GM23338 (cell line): ENCODE measurements around the gene S1PR1. TPM values are rescaled to one million over a fixed set of nuclear protein-coding genes. Genes with fewer than 3 reads are reported as not detected.

Experiments
- ATAC-seq: fragments of 200-7000 bp; cut with Tn5 transposase; 3 replicates; pipeline ENCODE4 v1.9.1; 2020
- DNase-seq: peaks from one replicate; pipeline ENCODE4 v3.0.0-alpha.2; 2015; ENCODE audit warnings: low spot score
- H2AFZ ChIP-seq: fragments of 200-600 bp; sonication (generic); 2 replicates; pipeline ENCODE4 v1.8.0; 2016; ENCODE audit warnings: antibody characterized with exemption, mild to moderate bottlenecking, moderate library complexity
- H3F3A ChIP-seq: fragments of 200-600 bp; sonication (generic); replicated peaks from 2 replicates; pipeline ENCODE4 v1.8.0; 2017; ENCODE audit warnings: antibody characterized with exemption, mixed run types, low read depth
- H3K27ac ChIP-seq: fragments of 200-600 bp; sonication (generic); 2 replicates; pipeline ENCODE4 v1.6.1; 2016; ENCODE audit warnings: low read depth
- H3K27me3 ChIP-seq: fragments of 200-600 bp; sonication (generic); 2 replicates; pipeline ENCODE4 v1.8.0; 2016; ENCODE audit warnings: mild to moderate bottlenecking, mixed run types, moderate library complexity; ENCODE audit not compliant: insufficient read depth
- H3K36me3 ChIP-seq: fragments of 200-600 bp; sonication (generic); 2 replicates; pipeline ENCODE4 v1.8.0; 2016; ENCODE audit warnings: mild to moderate bottlenecking; ENCODE audit not compliant: insufficient read depth
- H3K4me1 ChIP-seq: fragments of 200-600 bp; sonication (generic); 2 replicates; pipeline ENCODE4 v1.8.0; 2016; ENCODE audit warnings: mild to moderate bottlenecking, moderate library complexity; ENCODE audit not compliant: insufficient read depth
- H3K4me2 ChIP-seq: fragments of 200-600 bp; sonication (generic); 2 replicates; pipeline ENCODE4 v1.7.1; 2017; ENCODE audit warnings: mixed run types
- H3K4me3 ChIP-seq: fragments of 200-600 bp; sonication (generic); 2 replicates; pipeline ENCODE4 v1.6.1; 2016; ENCODE audit warnings: mixed run types
- H3K79me2 ChIP-seq: fragments of 200-600 bp; sonication (generic); replicated peaks from 2 replicates; pipeline ENCODE4 v1.8.0; 2017; ENCODE audit warnings: mild to moderate bottlenecking; ENCODE audit not compliant: insufficient read depth
- H3K9me2 ChIP-seq: fragments of 200-600 bp; sonication (generic); 2 replicates; pipeline ENCODE4 v1.8.0; 2017; ENCODE audit not compliant: insufficient read depth
- H4K20me1 ChIP-seq: fragments of 200-600 bp; sonication (generic); replicated peaks from 2 replicates; pipeline ENCODE4 v1.8.0; 2017; ENCODE audit warnings: mild to moderate bottlenecking; ENCODE audit not compliant: insufficient read depth
- H3K27ac Mint-ChIP-seq: 2 replicates; pipeline ENCODE4 v1.8.0; 2020; ENCODE audit warnings: inconsistent platforms, mild to moderate bottlenecking, moderate library complexity, mixed read lengths
- H3K27me3 Mint-ChIP-seq: 3 replicates; pipeline ENCODE4 v1.8.0; 2022; ENCODE audit warnings: low read depth, mild to moderate bottlenecking, moderate library complexity, mixed read lengths, inconsistent platforms; ENCODE audit not compliant: insufficient read depth, poor library complexity
- H3K36me3 Mint-ChIP-seq: 3 replicates; pipeline ENCODE4 v1.8.0; 2021; ENCODE audit warnings: low read depth, mild to moderate bottlenecking, inconsistent platforms, moderate library complexity, mixed read lengths
- H3K4me1 Mint-ChIP-seq: 3 replicates; pipeline ENCODE4 v1.8.0; 2020; ENCODE audit warnings: mild to moderate bottlenecking, inconsistent platforms, mixed read lengths
- H3K4me3 Mint-ChIP-seq: 3 replicates; pipeline ENCODE4 v1.8.0; 2021; ENCODE audit warnings: moderate library complexity, mild to moderate bottlenecking, inconsistent platforms, mixed read lengths
- H3K9me3 Mint-ChIP-seq: 3 replicates; pipeline ENCODE4 v1.8.0; 2020; ENCODE audit warnings: moderate library complexity, mild to moderate bottlenecking, inconsistent platforms, mixed read lengths
- CREB1 ChIP-seq: fragments of 250-450 bp; sonication (Bioruptor Pico); IDR thresholded peaks from 2 replicates; pipeline ENCODE4 v1.5.0; 2020; ENCODE audit warnings: low read depth, mild to moderate bottlenecking, moderate library complexity
- CTCF ChIP-seq, 2 experiments: fragments of 200-600 bp in 1 of 2; sonication (generic) in 1 of 2; conservative IDR thresholded peaks; 2 replicates each; pipeline versions ENCODE4 v1.5.1 to v1.6.1; 2016 to 2017; ENCODE audit warnings: antibody characterized with exemption in 2 of 2, low read depth in 2 of 2, mild to moderate bottlenecking in 2 of 2, moderate library complexity in 1 of 2
- ETS1 ChIP-seq: IDR thresholded peaks from 2 replicates; pipeline ENCODE4 v1.6.1; 2016; ENCODE audit warnings: antibody characterized with exemption
- EZH2 ChIP-seq: fragments of 200-600 bp; sonication (generic); IDR thresholded peaks from one replicate; pipeline ENCODE4 v1.8.0; 2017; ENCODE audit warnings: antibody characterized with exemption, mild to moderate bottlenecking, low read depth; ENCODE audit not compliant: unreplicated experiment
- EZH2phosphoT487 ChIP-seq: fragments of 200-600 bp; sonication (generic); IDR thresholded peaks from one replicate; pipeline ENCODE4 v1.8.1; 2018; ENCODE audit warnings: antibody characterized with exemption; ENCODE audit not compliant: unreplicated experiment
- JUNB ChIP-seq: IDR thresholded peaks from one replicate; pipeline ENCODE4 v1.6.1; 2016; ENCODE audit warnings: antibody characterized with exemption; ENCODE audit not compliant: unreplicated experiment
- NANOG ChIP-seq: IDR thresholded peaks from 2 replicates; pipeline ENCODE4 v1.6.1; 2016; ENCODE audit warnings: antibody characterized with exemption, borderline replicate concordance
- POLR2AphosphoS5 ChIP-seq: IDR thresholded peaks from 2 replicates; pipeline ENCODE4 v1.6.1; 2016; ENCODE audit warnings: antibody characterized with exemption, low read depth
- REST ChIP-seq: IDR thresholded peaks from one replicate; pipeline ENCODE4 v1.6.1; 2018; ENCODE audit warnings: antibody characterized with exemption; ENCODE audit not compliant: unreplicated experiment
- STAT1 ChIP-seq: IDR thresholded peaks from one replicate; pipeline ENCODE4 v1.6.1; 2016; ENCODE audit warnings: antibody characterized with exemption; ENCODE audit not compliant: unreplicated experiment
- ZNF114 ChIP-seq: fragments of 250-450 bp; sonication (Bioruptor Pico); IDR thresholded peaks from 2 replicates; pipeline ENCODE4 v1.5.0; 2020; ENCODE audit warnings: mild to moderate bottlenecking, moderate library complexity
- ZNF331 ChIP-seq: fragments of 250-450 bp; sonication (Bioruptor Pico); IDR thresholded peaks from 2 replicates; pipeline ENCODE4 v1.5.0; 2020; ENCODE audit warnings: low read depth, mild to moderate bottlenecking, moderate library complexity
- polyA plus RNA-seq: library from polyadenylated mRNA; unstranded; fragments of >200 nt; fragmentation: Nextera tagmentation; extraction: Ambion mirVana; gene quantifications from 2 replicates; pipeline ENCODE4 v1.2.1, GENCODE V29; 2016
- total RNA-seq: library from RNA; depleted of rRNA; stranded (reverse); fragments of >200 nt; shearing (Covaris generic); gene quantifications from 2 replicates; pipeline ENCODE4 v1.2.3, GENCODE V29; 2014
- TF ChIP-seq, protein P1 (sequence below): fragments of 250-450 bp; sonication (Bioruptor Pico); IDR thresholded peaks from 2 replicates; pipeline ENCODE4 v1.5.0; 2020; ENCODE audit warnings: mild to moderate bottlenecking, moderate library complexity

Gene S1PR1
- total and polyA plus RNA-seq, 2 experiments from 2014 or later: 2.6 to 4.1 TPM

GRCh38 chr1:101220906-101221305, 15.9 kb upstream of the S1PR1 start:
- no peak overlapping the region for H3K4me2 ChIP-seq
- H3K9me2 ChIP-seq: no peaks in the 10 kb centered on the region
- no peaks in the 10 kb centered on the region for H3K9me3 Mint-ChIP-seq
- ATAC-seq (no peak), DNase-seq (no peak)
- no peak overlapping the region for H3K4me3 ChIP-seq
- H3K4me1 ChIP-seq: peaks cover 14% of the 10 kb centered on the region; the same call in 1 of the 2 replicates
- H3K36me3 ChIP-seq: no peaks in the 10 kb centered on the region
- no peaks in the 10 kb centered on the region for H3K27me3 Mint-ChIP-seq
- no peak overlapping the region for H2AFZ ChIP-seq
- no peaks in the 10 kb centered on the region for H3F3A ChIP-seq
- peaks cover 10% of the 10 kb centered on the region for H3K4me1 Mint-ChIP-seq
- H3K27ac Mint-ChIP-seq: no peak overlapping the region
- H3K4me3 Mint-ChIP-seq: no peak overlapping the region
- H3K27ac ChIP-seq: no peak overlapping the region
- H4K20me1 ChIP-seq: no peaks in the 10 kb centered on the region
- no peaks in the 10 kb centered on the region for H3K79me2 ChIP-seq
- no peaks in the 10 kb centered on the region for H3K27me3 ChIP-seq
- TF ChIP-seq EZH2phosphoT487 (no peak), ZNF331 (CRISPR knock-in tag) (no peak), REST (no peak), ZNF114 (CRISPR knock-in tag) (no peak), POLR2AphosphoS5 (no peak), EZH2 (no peak), STAT1 (no peak), CTCF (conservative IDR thresholded peaks at IDR 0.05; ENCODE audit: low read depth in 2 of 2) (no peak), CREB1 (no peak), ETS1 (no peak), NANOG (no peak), JUNB (no peak)
- TF ChIP-seq, protein P1, sequence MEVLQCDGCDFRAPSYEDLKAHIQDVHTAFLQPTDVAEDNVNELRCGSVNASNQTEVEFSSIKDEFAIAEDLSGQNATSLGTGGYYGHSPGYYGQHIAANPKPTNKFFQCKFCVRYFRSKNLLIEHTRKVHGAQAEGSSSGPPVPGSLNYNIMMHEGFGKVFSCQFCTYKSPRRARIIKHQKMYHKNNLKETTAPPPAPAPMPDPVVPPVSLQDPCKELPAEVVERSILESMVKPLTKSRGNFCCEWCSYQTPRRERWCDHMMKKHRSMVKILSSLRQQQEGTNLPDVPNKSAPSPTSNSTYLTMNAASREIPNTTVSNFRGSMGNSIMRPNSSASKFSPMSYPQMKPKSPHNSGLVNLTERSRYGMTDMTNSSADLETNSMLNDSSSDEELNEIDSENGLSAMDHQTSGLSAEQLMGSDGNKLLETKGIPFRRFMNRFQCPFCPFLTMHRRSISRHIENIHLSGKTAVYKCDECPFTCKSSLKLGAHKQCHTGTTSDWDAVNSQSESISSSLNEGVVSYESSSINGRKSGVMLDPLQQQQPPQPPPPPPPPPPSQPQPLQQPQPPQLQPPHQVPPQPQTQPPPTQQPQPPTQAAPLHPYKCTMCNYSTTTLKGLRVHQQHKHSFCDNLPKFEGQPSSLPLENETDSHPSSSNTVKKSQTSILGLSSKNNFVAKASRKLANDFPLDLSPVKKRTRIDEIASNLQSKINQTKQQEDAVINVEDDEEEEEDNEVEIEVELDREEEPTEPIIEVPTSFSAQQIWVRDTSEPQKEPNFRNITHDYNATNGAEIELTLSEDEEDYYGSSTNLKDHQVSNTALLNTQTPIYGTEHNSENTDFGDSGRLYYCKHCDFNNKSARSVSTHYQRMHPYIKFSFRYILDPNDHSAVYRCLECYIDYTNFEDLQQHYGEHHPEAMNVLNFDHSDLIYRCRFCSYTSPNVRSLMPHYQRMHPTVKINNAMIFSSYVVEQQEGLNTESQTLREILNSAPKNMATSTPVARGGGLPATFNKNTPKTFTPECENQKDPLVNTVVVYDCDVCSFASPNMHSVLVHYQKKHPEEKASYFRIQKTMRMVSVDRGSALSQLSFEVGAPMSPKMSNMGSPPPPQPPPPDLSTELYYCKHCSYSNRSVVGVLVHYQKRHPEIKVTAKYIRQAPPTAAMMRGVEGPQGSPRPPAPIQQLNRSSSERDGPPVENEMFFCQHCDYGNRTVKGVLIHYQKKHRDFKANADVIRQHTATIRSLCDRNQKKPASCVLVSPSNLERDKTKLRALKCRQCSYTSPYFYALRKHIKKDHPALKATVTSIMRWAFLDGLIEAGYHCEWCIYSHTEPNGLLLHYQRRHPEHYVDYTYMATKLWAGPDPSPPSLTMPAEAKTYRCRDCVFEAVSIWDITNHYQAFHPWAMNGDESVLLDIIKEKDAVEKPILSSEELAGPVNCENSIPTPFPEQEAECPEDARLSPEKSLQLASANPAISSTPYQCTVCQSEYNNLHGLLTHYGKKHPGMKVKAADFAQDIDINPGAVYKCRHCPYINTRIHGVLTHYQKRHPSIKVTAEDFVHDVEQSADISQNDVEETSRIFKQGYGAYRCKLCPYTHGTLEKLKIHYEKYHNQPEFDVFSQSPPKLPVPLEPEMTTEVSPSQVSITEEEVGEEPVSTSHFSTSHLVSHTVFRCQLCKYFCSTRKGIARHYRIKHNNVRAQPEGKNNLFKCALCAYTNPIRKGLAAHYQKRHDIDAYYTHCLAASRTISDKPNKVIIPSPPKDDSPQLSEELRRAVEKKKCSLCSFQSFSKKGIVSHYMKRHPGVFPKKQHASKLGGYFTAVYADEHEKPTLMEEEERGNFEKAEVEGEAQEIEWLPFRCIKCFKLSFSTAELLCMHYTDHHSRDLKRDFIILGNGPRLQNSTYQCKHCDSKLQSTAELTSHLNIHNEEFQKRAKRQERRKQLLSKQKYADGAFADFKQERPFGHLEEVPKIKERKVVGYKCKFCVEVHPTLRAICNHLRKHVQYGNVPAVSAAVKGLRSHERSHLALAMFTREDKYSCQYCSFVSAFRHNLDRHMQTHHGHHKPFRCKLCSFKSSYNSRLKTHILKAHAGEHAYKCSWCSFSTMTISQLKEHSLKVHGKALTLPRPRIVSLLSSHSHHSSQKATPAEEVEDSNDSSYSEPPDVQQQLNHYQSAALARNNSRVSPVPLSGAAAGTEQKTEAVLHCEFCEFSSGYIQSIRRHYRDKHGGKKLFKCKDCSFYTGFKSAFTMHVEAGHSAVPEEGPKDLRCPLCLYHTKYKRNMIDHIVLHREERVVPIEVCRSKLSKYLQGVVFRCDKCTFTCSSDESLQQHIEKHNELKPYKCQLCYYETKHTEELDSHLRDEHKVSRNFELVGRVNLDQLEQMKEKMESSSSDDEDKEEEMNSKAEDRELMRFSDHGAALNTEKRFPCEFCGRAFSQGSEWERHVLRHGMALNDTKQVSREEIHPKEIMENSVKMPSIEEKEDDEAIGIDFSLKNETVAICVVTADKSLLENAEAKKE (CRISPR knock-in tag): no peak
- H3K36me3 Mint-ChIP-seq: no peaks in the 10 kb centered on the region
